Measurements from ENCODE around the gene PLXND1. TPM values are rescaled to one million over a fixed set of nuclear protein-coding genes. Genes with fewer than 3 reads are reported as not detected.

PLXND1 gene
- total RNA-seq, 4 donors from 2014 or later, result 45.0 to 77.9 (median 61.5) TPM

DNA sequence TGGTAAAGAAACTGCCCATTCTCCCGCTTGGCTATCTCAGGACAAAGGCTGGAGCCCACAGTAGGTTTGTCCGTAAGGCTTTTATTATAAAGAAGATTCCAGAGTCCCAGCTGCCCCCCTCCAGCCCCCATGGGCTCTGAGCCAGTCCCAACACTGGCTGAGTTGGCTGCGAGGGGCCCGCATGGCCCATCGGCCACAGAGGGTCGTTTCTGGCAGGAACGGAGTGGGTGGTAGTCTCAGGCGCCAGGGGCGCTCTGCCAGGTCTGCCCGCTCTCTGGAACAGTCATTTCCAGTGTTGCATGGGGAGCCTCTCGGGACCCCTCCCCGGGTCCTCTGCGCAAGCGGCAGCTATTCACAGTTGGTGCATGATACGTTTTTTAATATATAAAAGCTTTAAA lies 51.3 kb downstream of the PLXND1 start:
- no peak for ATAC-seq
- peak overlapping the region in 2 of 4 donors; percentile 24 to 45 for H3K27ac ChIP-seq
- H3K4me1 ChIP-seq, result peaks cover 0 to 66% (median 16%) of the 10 kb centered on the region in 3 donors

GRCh38 chr3:129554356-129555152 lies 51.9 kb downstream of the PLXND1 start:
- ATAC-seq, result no peak
- Histone ChIP-seq H3K4me1 (peaks cover 0 to 60% (median 11%) of the 10 kb centered on the region in 3 donors), H3K36me3 (peaks cover 0 to 42% of the 10 kb centered on the region in 2 donors), H3K9me3 (no peaks in the 10 kb centered on the region), H3K27ac (peak overlapping the region in 3 of 4 donors; percentile 4 to 24 (median 9)), H3K4me3 (no peak overlapping the region), H3K27me3 (no peaks in the 10 kb centered on the region)
- WGBS, 2 donors (ENCODE audit: low coverage in 1 of 2), result 36 to 70% methylated on average over 2 to 5 of the region's 13 CpGs
- no peak for TF ChIP-seq CTCF (IDR thresholded peaks at IDR 0.05)
- no peak for TF ChIP-seq POLR2AphosphoS5 (IDR thresholded peaks at IDR 0.05)
- no peak for TF ChIP-seq POLR2A (IDR thresholded peaks at IDR 0.05)
- TF ChIP-seq EP300 (IDR thresholded peaks at IDR 0.05), result no peak

More for the DNA sequence above, 51.3 kb downstream of the PLXND1 start:
- WGBS, 2 donors (ENCODE audit: low coverage in 1 of 2), result 68% methylated on average over 10 of the region's 15 CpGs; no CpG with 5 or more reads in 1 of the 2 donors
- peaks cover 0 to 47% of the 10 kb centered on the region in 2 donors for H3K36me3 ChIP-seq
- H3K9me3 ChIP-seq, result no peaks in the 10 kb centered on the region
- TF ChIP-seq EP300 (IDR thresholded peaks at IDR 0.05) (no peak), CTCF (IDR thresholded peaks at IDR 0.05) (no peak), POLR2AphosphoS5 (IDR thresholded peaks at IDR 0.05) (no peak), POLR2A (IDR thresholded peaks at IDR 0.05) (no peak)
- H3K4me3 ChIP-seq, result no peak overlapping the region
- H3K27me3 ChIP-seq, result no peaks in the 10 kb centered on the region

DNA sequence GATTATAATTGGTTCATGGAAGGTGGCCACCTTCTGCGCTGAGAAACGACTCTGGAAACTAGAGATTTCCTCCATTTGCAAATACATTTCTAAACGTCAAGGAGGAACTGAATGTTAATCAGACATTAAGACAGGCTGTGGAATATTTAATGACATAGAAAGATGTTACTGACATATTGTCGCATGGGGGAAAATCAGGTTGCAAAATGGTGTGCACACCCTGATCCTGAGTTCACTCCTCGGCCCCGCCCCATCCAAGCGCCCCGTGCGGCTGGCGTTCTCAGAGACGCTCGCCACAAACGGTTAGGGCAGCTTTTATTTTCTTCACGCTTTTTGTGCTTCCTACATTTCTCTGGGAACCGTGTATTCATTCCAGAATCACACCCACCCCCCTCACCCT lies 52.8 kb downstream of the PLXND1 start:
- no peaks in the 10 kb centered on the region for H3K27me3 ChIP-seq
- ATAC-seq, result no peak
- peaks cover 0 to 51% (median 6%) of the 10 kb centered on the region in 3 donors for H3K4me1 ChIP-seq
- H3K36me3 ChIP-seq, result peaks cover 0 to 34% of the 10 kb centered on the region in 2 donors
- H3K4me3 ChIP-seq, result no peak overlapping the region
- H3K9me3 ChIP-seq, result no peaks in the 10 kb centered on the region
- no peak for TF ChIP-seq POLR2AphosphoS5 (IDR thresholded peaks at IDR 0.05)
- no peak for TF ChIP-seq EP300 (IDR thresholded peaks at IDR 0.05)
- TF ChIP-seq CTCF (IDR thresholded peaks at IDR 0.05), result no peak
- no peak for TF ChIP-seq POLR2A (IDR thresholded peaks at IDR 0.05)
- WGBS, 2 donors (ENCODE audit: low coverage in 1 of 2), result 66 to 69% methylated on average over 11 to 14 of the region's 15 CpGs
- peak overlapping the region in 1 of 4 donors; percentile 9 for H3K27ac ChIP-seq

DNA sequence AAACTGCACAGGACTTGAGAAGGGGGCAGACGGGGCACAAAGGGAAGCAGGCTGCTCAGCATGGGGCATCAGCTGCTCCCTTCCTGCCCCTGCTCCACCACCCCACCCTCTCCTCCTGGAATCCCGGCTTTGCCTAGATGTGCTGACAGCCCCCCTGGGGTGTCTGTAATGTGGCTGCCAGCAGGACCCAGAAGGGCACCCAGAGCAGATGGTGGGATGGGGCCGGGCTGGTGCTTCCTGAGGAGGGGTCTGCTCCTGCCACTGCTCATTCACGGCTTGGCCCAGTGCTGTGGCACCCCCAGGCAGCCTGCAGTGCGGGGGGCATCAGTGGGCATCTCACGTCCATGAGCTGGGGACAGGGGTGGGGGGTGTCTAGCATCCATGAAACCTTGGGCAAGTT lies 53.3 kb downstream of the PLXND1 start:
- ATAC-seq, result no peak
- no peak for TF ChIP-seq CTCF (IDR thresholded peaks at IDR 0.05)
- no peak for TF ChIP-seq EP300 (IDR thresholded peaks at IDR 0.05)
- no peak for TF ChIP-seq POLR2AphosphoS5 (IDR thresholded peaks at IDR 0.05)
- peaks cover 0 to 46% (median 6%) of the 10 kb centered on the region in 3 donors for H3K4me1 ChIP-seq
- no peak overlapping the region for H3K27ac ChIP-seq
- peaks cover 0 to 28% of the 10 kb centered on the region in 2 donors for H3K36me3 ChIP-seq
- no peaks in the 10 kb centered on the region for H3K27me3 ChIP-seq
- 78 to 85% methylated on average over 1 to 2 of the region's 6 CpGs for WGBS, 2 donors (ENCODE audit: low coverage in 1 of 2)
- H3K9me3 ChIP-seq, result no peaks in the 10 kb centered on the region
- no peak overlapping the region for H3K4me3 ChIP-seq
